Measurements from ENCODE around the gene CC2D2A. TPM values are rescaled to one million over a fixed set of nuclear protein-coding genes. Genes with fewer than 3 reads are reported as not detected.
"Not testable (repeated sequence)": the region's sequence is repeated elsewhere in the genome, so short reads cannot be mapped to it uniquely, and the experiment has no call there.

CC2D2A gene
- total RNA-seq, 1 experiment from 2014 or later = 29.7 TPM

- Histone ChIP-seq H3K4me1 (ENCODE audit: insufficient read depth, low read length, poor library complexity, severe bottlenecking) (no peaks in the 10 kb centered on the region), H3K4me3 (ENCODE audit: low read depth, low read length, poor library complexity, severe bottlenecking) (no peak overlapping the region), H3K27ac (ENCODE audit: low read depth, low read length, poor library complexity, severe bottlenecking) (no peak overlapping the region), H3K9me3 (ENCODE audit: low read depth, low read length, poor library complexity, severe bottlenecking) (no peaks in the 10 kb centered on the region), H3K27me3 (replicated peaks; ENCODE audit: insufficient read depth, low read depth, low read length, poor library complexity) (no peaks in the 10 kb centered on the region), H3K36me3 (ENCODE audit: insufficient read depth, low read length, poor library complexity, severe bottlenecking) (peaks cover 16% of the 10 kb centered on the region)
- ChIA-PET POLR2A (ENCODE audit: low non-redundant PET) (no interaction called here), CTCF (no interaction called here)
- no peak for DNase-seq (ENCODE audit: low spot score)
- intact Hi-C loops (cut with micrococcal nuclease; ENCODE audit: unreplicated experiment) = no loop called here
- no peak for TF ChIP-seq EZH2 (IDR thresholded peaks at IDR 0.05; ENCODE audit: borderline replicate concordance, low read depth, low read length, poor library complexity, severe bottlenecking)
- no peak for TF ChIP-seq CTCF (conservative IDR thresholded peaks at IDR 0.05; ENCODE audit: low read depth, low read length)
- no TSS peak for BruUV-seq (replicated peaks)
These were observed 141.2 kb downstream of the CC2D2A start for GRCh38 chr4:15610855-15611254.

DNA sequence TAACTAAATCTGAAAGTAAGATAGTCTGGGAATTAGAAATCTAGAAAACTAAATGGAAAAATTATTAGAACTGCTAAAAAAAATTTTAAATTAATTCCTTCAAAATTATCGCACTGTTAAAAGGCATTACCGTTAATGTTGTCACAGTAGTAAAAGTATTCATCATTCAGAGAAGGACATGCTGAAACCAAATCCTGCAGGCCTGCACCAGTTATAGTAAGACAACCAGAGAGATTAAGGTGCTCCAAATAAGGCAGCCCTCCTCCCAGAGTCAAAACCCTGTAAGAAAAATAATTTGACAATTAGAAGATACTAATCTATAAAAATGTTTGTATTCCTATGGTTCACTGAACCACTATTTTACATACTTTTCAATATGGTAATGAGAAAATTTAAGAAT, 142.5 kb downstream of the CC2D2A start:
- CTCF ChIA-PET = no interaction called here
- Histone ChIP-seq H3K4me3 (ENCODE audit: low read depth, low read length, poor library complexity, severe bottlenecking) (no peak overlapping the region), H3K4me1 (ENCODE audit: insufficient read depth, low read length, poor library complexity, severe bottlenecking) (no peaks in the 10 kb centered on the region), H3K27me3 (replicated peaks; ENCODE audit: insufficient read depth, low read depth, low read length, poor library complexity) (no peaks in the 10 kb centered on the region), H3K9me3 (ENCODE audit: low read depth, low read length, poor library complexity, severe bottlenecking) (no peaks in the 10 kb centered on the region), H3K27ac (ENCODE audit: low read depth, low read length, poor library complexity, severe bottlenecking) (no peak overlapping the region), H3K36me3 (ENCODE audit: insufficient read depth, low read length, poor library complexity, severe bottlenecking) (peaks cover 16% of the 10 kb centered on the region)
- DNase-seq (ENCODE audit: low spot score) = no peak
- intact Hi-C loops (cut with micrococcal nuclease; ENCODE audit: unreplicated experiment) = no loop called here
- POLR2A ChIA-PET (ENCODE audit: low non-redundant PET) = no interaction called here
- TF ChIP-seq CTCF (conservative IDR thresholded peaks at IDR 0.05; ENCODE audit: low read depth, low read length) (no peak), EZH2 (IDR thresholded peaks at IDR 0.05; ENCODE audit: borderline replicate concordance, low read depth, low read length, poor library complexity, severe bottlenecking) (no peak)
- no TSS peak for BruUV-seq (replicated peaks)

DNA sequence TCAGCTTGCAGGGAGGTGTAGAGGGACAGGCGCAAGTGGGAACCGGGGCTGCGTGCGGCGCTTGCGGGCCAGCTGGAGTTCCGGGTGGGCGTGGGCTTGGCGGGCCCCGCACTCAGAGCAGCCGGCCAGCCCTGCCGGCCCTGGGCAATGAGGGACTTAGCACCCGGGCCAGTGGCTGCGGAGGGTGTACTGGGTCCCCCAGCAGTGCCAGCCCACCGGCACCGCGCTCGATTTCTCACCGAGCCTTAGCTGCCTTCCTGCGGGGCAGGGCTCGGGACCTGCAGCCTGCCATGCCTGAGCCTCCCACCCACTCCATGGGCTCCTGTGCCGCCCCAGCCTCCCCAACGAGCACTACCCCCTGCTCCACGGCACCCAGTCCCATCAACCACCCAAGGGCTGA, 145.2 kb downstream of the CC2D2A start:
- H3K27ac ChIP-seq (ENCODE audit: low read depth, low read length, poor library complexity, severe bottlenecking); H3K4me1 ChIP-seq (ENCODE audit: insufficient read depth, low read length, poor library complexity, severe bottlenecking); DNase-seq (ENCODE audit: low spot score); CTCF ChIA-PET; POLR2A ChIA-PET (ENCODE audit: low non-redundant PET); intact Hi-C loops (cut with micrococcal nuclease; ENCODE audit: unreplicated experiment); H3K27me3 ChIP-seq (replicated peaks; ENCODE audit: insufficient read depth, low read depth, low read length, poor library complexity); H3K9me3 ChIP-seq (ENCODE audit: low read depth, low read length, poor library complexity, severe bottlenecking); H3K4me3 ChIP-seq (ENCODE audit: low read depth, low read length, poor library complexity, severe bottlenecking); BruUV-seq (replicated peaks): not testable (repeated sequence)
- H3K36me3 ChIP-seq (ENCODE audit: insufficient read depth, low read length, poor library complexity, severe bottlenecking) = peaks cover 21% of the 10 kb centered on the region

- H3K27ac ChIP-seq (ENCODE audit: low read depth, low read length, poor library complexity, severe bottlenecking); H3K4me3 ChIP-seq (ENCODE audit: low read depth, low read length, poor library complexity, severe bottlenecking); H3K4me1 ChIP-seq (ENCODE audit: insufficient read depth, low read length, poor library complexity, severe bottlenecking); intact Hi-C loops (cut with micrococcal nuclease; ENCODE audit: unreplicated experiment); DNase-seq (ENCODE audit: low spot score); CTCF ChIA-PET; POLR2A ChIA-PET (ENCODE audit: low non-redundant PET); H3K27me3 ChIP-seq (replicated peaks; ENCODE audit: insufficient read depth, low read depth, low read length, poor library complexity); BruUV-seq (replicated peaks): not testable (repeated sequence)
- Histone ChIP-seq H3K9me3 (ENCODE audit: low read depth, low read length, poor library complexity, severe bottlenecking) (peaks cover 29% of the 10 kb centered on the region), H3K36me3 (ENCODE audit: insufficient read depth, low read length, poor library complexity, severe bottlenecking) (peaks cover 40% of the 10 kb centered on the region)
These were observed 147.7 kb downstream of the CC2D2A start for GRCh38 chr4:15617407-15617806.
